SK-N-SH (cell line): ENCODE data around the gene SMIM29. TPM values are rescaled to one million over a fixed set of nuclear protein-coding genes. Genes with fewer than 3 reads are reported as not detected.

Experiments used
- CTCF ChIA-PET: fragments of 300-600, 350-600 bp; formaldehyde crosslinking; extraction: SDS; loops from one replicate; lab custom pipeline; 2021; lab: Yijun Ruan, JAX
- POLR2A ChIA-PET: fragments of 350-600 bp; sonication (Branson Sonifier 250); formaldehyde crosslinking; extraction: SDS; loops from one replicate; lab custom pipeline; 2020; ENCODE audit warnings: antibody characterized with exemption, inconsistent platforms; lab: Yijun Ruan, JAX
- DNase-seq: peaks from one replicate; pipeline ENCODE4 v3.0.0; 2012
- H2AFZ ChIP-seq: fragments of 200-600 bp; sonication (generic); 2 replicates; pipeline ENCODE4 v1.8.1; 2016; ENCODE audit warnings: antibody characterized with exemption, mild to moderate bottlenecking, low read depth
- H3F3A ChIP-seq: fragments of 200-600 bp; sonication (generic); replicated peaks from 2 replicates; pipeline ENCODE3; 2016; ENCODE audit warnings: antibody characterized with exemption, mild to moderate bottlenecking; ENCODE audit not compliant: insufficient read depth
- H3K27ac ChIP-seq, 2 experiments: fragments of 200-500 bp in 1 of 2; fragments of 200-600 bp in 1 of 2; sonication (Bioruptor generic) in 1 of 2; sonication (generic), shearing (Covaris generic) in 1 of 2; 2 replicates each; pipeline versions ENCODE4 v1.5.1 to v1.6.1; 2014 to 2016; ENCODE audit warnings: low read depth in 2 of 2, inconsistent platforms in 1 of 2, low read length in 1 of 2, mild to moderate bottlenecking in 1 of 2, mixed read lengths in 1 of 2
- H3K27me3 ChIP-seq: fragments of 200-600 bp; sonication (generic), shearing (Covaris generic); 2 replicates; pipeline ENCODE4 v1.6.1; 2016; ENCODE audit warnings: mixed run types; ENCODE audit not compliant: insufficient read depth
- H3K36me3 ChIP-seq, 2 experiments: fragments of 200-500 bp in 1 of 2; fragments of 200-600 bp in 1 of 2; sonication (Bioruptor generic) in 1 of 2; sonication (generic) in 1 of 2; replicated peaks in 1 of 2; 2 replicates each; pipeline versions ENCODE3 to v1.5.1; 2014 to 2016; ENCODE audit warnings: low read length in 1 of 2, mild to moderate bottlenecking in 1 of 2; ENCODE audit not compliant: insufficient read depth in 2 of 2, control insufficient read depth in 1 of 2
- H3K4me1 ChIP-seq, 2 experiments: fragments of 200-500 bp in 1 of 2; fragments of 200-600 bp in 1 of 2; sonication (Bioruptor generic) in 1 of 2; sonication (generic), shearing (Covaris generic) in 1 of 2; 2 replicates each; pipeline versions ENCODE4 v1.5.1 to v1.6.1; 2014 to 2016; ENCODE audit warnings: low read depth in 1 of 2, low read length in 1 of 2, mixed run types in 1 of 2; ENCODE audit not compliant: insufficient read depth in 2 of 2, control insufficient read depth in 1 of 2
- H3K4me2 ChIP-seq: fragments of 200-600 bp; sonication (generic), shearing (Covaris generic); 2 replicates; pipeline ENCODE4 v1.6.1; 2017; ENCODE audit warnings: mixed run types
- H3K4me3 ChIP-seq, 2 experiments: fragments of 200-500 bp in 1 of 2; fragments of 200-600 bp in 1 of 2; sonication (Bioruptor generic) in 1 of 2; sonication (generic), shearing (Covaris generic) in 1 of 2; 2 replicates each; pipeline versions ENCODE4 v1.5.1 to v1.8.1; 2014 to 2016; ENCODE audit warnings: low read depth in 2 of 2, inconsistent platforms in 1 of 2, low read length in 1 of 2, mild to moderate bottlenecking in 1 of 2, mixed read lengths in 1 of 2, moderate library complexity in 1 of 2
- H3K79me2 ChIP-seq: fragments of 200-600 bp; sonication (generic); 2 replicates; pipeline ENCODE4 v1.8.1; 2017; ENCODE audit warnings: mild to moderate bottlenecking; ENCODE audit not compliant: insufficient read depth
- H3K9ac ChIP-seq: fragments of 200-600 bp; sonication (generic); 2 replicates; pipeline ENCODE4 v1.6.1; 2017; ENCODE audit warnings: mixed run types
- H3K9me2 ChIP-seq: fragments of 200-600 bp; sonication (generic); 2 replicates; pipeline ENCODE4 v1.6.1; 2017; ENCODE audit warnings: mixed run types
- H3K9me3 ChIP-seq: fragments of 200-600 bp; sonication (generic); 2 replicates; pipeline ENCODE4 v1.6.1; 2017; ENCODE audit warnings: mixed run types, mild to moderate bottlenecking, moderate library complexity
- H4K20me1 ChIP-seq: fragments of 200-600 bp; sonication (generic); 2 replicates; pipeline ENCODE4 v1.6.1; 2017; ENCODE audit warnings: mild to moderate bottlenecking, mixed run types; ENCODE audit not compliant: insufficient read depth
- CTCF ChIP-seq: fragments of 200-600 bp; sonication (generic); IDR thresholded peaks from 2 replicates; pipeline ENCODE4 v1.6.1; 2017; ENCODE audit warnings: antibody characterized with exemption, mild to moderate bottlenecking, moderate library complexity
- FOXJ3 ChIP-seq: sonication (generic); formaldehyde crosslinking; IDR thresholded peaks from 2 replicates; pipeline ENCODE4 v1.5.1; 2020; ENCODE audit warnings: mild to moderate bottlenecking, missing genetic modification reagents
- IRF3 ChIP-seq: fragments of 150-350 bp; IDR thresholded peaks from 2 replicates; pipeline ENCODE4 v1.6.1; 2016; ENCODE audit warnings: mild to moderate bottlenecking, low read depth, low read length
- MAX ChIP-seq: IDR thresholded peaks from 2 replicates; pipeline ENCODE4 v1.4.0; 2012; ENCODE audit warnings: low read depth
- MEF2A ChIP-seq: IDR thresholded peaks from 2 replicates; pipeline ENCODE4 v1.4.0; 2012; ENCODE audit warnings: low read depth, borderline replicate concordance
- NFIC ChIP-seq: IDR thresholded peaks from 2 replicates; pipeline ENCODE4 v1.4.0; 2012; ENCODE audit warnings: borderline replicate concordance
- NRF1 ChIP-seq: IDR thresholded peaks from 2 replicates; pipeline ENCODE4 v1.6.1; 2012; ENCODE audit warnings: low read depth, mild to moderate bottlenecking, low read length
- PBX3 ChIP-seq: IDR thresholded peaks from 2 replicates; pipeline ENCODE4; 2012
- POLR2AphosphoS5 ChIP-seq: IDR thresholded peaks from 2 replicates; pipeline ENCODE4 v1.6.1; 2012; ENCODE audit warnings: low read depth, low read length
- WGBS: methylation state at CpG from one replicate; pipeline ENCODE4 v1.1.6; 2017; ENCODE audit warnings: low lambda C conversion rate; 5-methylcytosine and 5-hydroxymethylcytosine counted together
- polyA plus RNA-seq, 3 experiments: library from polyadenylated mRNA; depleted of rRNA; stranded (reverse); fragments of >200 nt; gene quantifications; 2 replicates each; pipeline ENCODE4 v1.2.3, GENCODE V29; 2012
- TF ChIP-seq, protein P1 (sequence below): IDR thresholded peaks from 2 replicates; pipeline ENCODE4 v1.6.1; 2012; ENCODE audit warnings: mild to moderate bottlenecking, low read depth, low read length, moderate library complexity

The SMIM29 gene
- polyA plus RNA-seq, 1 of the 3 experiments (the other 2 are of a cell fraction): 50.2 TPM

- Histone ChIP-seq H3F3A (no peaks in the 10 kb centered on the region), H3K27me3 (no peaks in the 10 kb centered on the region), H3K9me3 (no peaks in the 10 kb centered on the region), H2AFZ (no peak overlapping the region), H3K9me2 (no peaks in the 10 kb centered on the region), H3K4me3 (no peak overlapping the region), H3K27ac (no peak overlapping the region), H3K79me2 (no peaks in the 10 kb centered on the region), H4K20me1 (no peaks in the 10 kb centered on the region), H3K9ac (no peak overlapping the region), H3K4me1 (no peaks in the 10 kb centered on the region; a peak in 1 of 4 replicates), H3K4me2 (no peak overlapping the region), H3K36me3 (no peaks in the 10 kb centered on the region)
- TF ChIP-seq CTCF: no peak
- TF ChIP-seq PBX3: no peak
- TF ChIP-seq NFIC: no peak
- TF ChIP-seq POLR2AphosphoS5: no peak
- TF ChIP-seq FOXJ3: no peak
- no peak for TF ChIP-seq MEF2A
- no peak for DNase-seq
- 82% methylated on average over 4 of the region's 4 CpGs for WGBS
- POLR2A ChIA-PET: no interaction called here
- CTCF ChIA-PET: interaction anchor here (2.2 to 2.9 kb wide), 2 partner anchors 17 to 35 kb away, joined by 5 to 9 read pairs; partner anchors contain the start of gene SMIM29
These were observed 35.0 kb downstream of the SMIM29 start for GRCh38 chr6:34213772-34214171.

- Histone ChIP-seq H3K79me2 (no peaks in the 10 kb centered on the region), H3K27me3 (no peaks in the 10 kb centered on the region), H3K36me3 (no peaks in the 10 kb centered on the region), H3K4me1 (no peaks in the 10 kb centered on the region), H3K27ac (no peak overlapping the region)
- CTCF ChIA-PET: interaction anchor here (1.1 to 7.3 kb wide), 2 partner anchors 12 to 386 kb away, joined by 3 to 62 read pairs; no protein-coding TSS in a partner anchor
- WGBS: 95% methylated on average over 2 of the region's 4 CpGs
- DNase-seq: no peak
- TF ChIP-seq, protein P1, sequence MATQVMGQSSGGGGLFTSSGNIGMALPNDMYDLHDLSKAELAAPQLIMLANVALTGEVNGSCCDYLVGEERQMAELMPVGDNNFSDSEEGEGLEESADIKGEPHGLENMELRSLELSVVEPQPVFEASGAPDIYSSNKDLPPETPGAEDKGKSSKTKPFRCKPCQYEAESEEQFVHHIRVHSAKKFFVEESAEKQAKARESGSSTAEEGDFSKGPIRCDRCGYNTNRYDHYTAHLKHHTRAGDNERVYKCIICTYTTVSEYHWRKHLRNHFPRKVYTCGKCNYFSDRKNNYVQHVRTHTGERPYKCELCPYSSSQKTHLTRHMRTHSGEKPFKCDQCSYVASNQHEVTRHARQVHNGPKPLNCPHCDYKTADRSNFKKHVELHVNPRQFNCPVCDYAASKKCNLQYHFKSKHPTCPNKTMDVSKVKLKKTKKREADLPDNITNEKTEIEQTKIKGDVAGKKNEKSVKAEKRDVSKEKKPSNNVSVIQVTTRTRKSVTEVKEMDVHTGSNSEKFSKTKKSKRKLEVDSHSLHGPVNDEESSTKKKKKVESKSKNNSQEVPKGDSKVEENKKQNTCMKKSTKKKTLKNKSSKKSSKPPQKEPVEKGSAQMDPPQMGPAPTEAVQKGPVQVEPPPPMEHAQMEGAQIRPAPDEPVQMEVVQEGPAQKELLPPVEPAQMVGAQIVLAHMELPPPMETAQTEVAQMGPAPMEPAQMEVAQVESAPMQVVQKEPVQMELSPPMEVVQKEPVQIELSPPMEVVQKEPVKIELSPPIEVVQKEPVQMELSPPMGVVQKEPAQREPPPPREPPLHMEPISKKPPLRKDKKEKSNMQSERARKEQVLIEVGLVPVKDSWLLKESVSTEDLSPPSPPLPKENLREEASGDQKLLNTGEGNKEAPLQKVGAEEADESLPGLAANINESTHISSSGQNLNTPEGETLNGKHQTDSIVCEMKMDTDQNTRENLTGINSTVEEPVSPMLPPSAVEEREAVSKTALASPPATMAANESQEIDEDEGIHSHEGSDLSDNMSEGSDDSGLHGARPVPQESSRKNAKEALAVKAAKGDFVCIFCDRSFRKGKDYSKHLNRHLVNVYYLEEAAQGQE: no peak
- TF ChIP-seq IRF3: no peak
- no peak for TF ChIP-seq MAX
- no peak for TF ChIP-seq PBX3
- no peak for TF ChIP-seq NRF1
- TF ChIP-seq, all 33 proteins: peak for 0
- POLR2A ChIA-PET: no interaction called here
- H3K9me3 ChIP-seq: no peaks in the 10 kb centered on the region
- H3K9ac ChIP-seq: no peak overlapping the region
- no peak overlapping the region for H3K4me2 ChIP-seq
- H3K9me2 ChIP-seq: no peaks in the 10 kb centered on the region
- H2AFZ ChIP-seq: no peak overlapping the region
- H3K4me3 ChIP-seq: no peak overlapping the region
- no peaks in the 10 kb centered on the region for H4K20me1 ChIP-seq
- no peaks in the 10 kb centered on the region for H3F3A ChIP-seq
These were observed 40.9 kb downstream of the SMIM29 start for GRCh38 chr6:34207695-34208443.
